CD4-positive, alpha-beta memory T cell (primary cell): ENCODE measurements around the gene PSME4. TPM values are rescaled to one million over a fixed set of nuclear protein-coding genes. Genes with fewer than 3 reads are reported as not detected.

ENCODE experiments used
- CTCF ChIA-PET: fragments of 350-600 bp; sonication (Branson Sonifier 250); formaldehyde crosslinking; loops from one replicate; lab custom pipeline; 2021; ENCODE audit warnings: inconsistent platforms; ENCODE audit not compliant: partially characterized antibody; lab: Charles Lee
- POLR2A ChIA-PET: fragments of 350-600 bp; sonication (Branson Sonifier 250); formaldehyde crosslinking; loops from one replicate; lab custom pipeline; 2021; ENCODE audit not compliant: partially characterized antibody; lab: Charles Lee
- DNase-seq, 5 donors: peaks; one replicate each; pipeline versions ENCODE4 v3.0.0 to v3.0.0-alpha.2; 2020 to 2022; ENCODE audit warnings: mixed read lengths in 1 of 5
- H3K27ac ChIP-seq: one replicate; pipeline ENCODE4 v1.7.0; 2013; ENCODE audit warnings: low read depth, low read length
- H3K27me3 ChIP-seq: 2 replicates; pipeline ENCODE4 v1.7.0; 2013; ENCODE audit warnings: mild to moderate bottlenecking, low read length, moderate library complexity; ENCODE audit not compliant: insufficient read depth
- H3K36me3 ChIP-seq: 2 replicates; pipeline ENCODE4 v1.7.0; 2013; ENCODE audit warnings: mild to moderate bottlenecking, low read length, moderate library complexity; ENCODE audit not compliant: insufficient read depth
- H3K4me1 ChIP-seq: 2 replicates; pipeline ENCODE4 v1.7.0; 2013; ENCODE audit warnings: mild to moderate bottlenecking, low read length, moderate library complexity; ENCODE audit not compliant: insufficient read depth
- H3K4me3 ChIP-seq, 2 donors: one replicate each; pipeline ENCODE4 v1.7.0; 2013; ENCODE audit warnings: low read length in 2 of 2, mild to moderate bottlenecking in 1 of 2
- H3K9me3 ChIP-seq, 2 donors: one replicate each; pipeline ENCODE4 v1.7.0; 2013; ENCODE audit warnings: low read length in 2 of 2, control low read depth in 1 of 2; ENCODE audit not compliant: control insufficient read depth in 1 of 2
- H3K27ac Mint-ChIP-seq, 7 donors: one replicate each; pipeline ENCODE4 v1.8.0; 2020 to 2021; ENCODE audit warnings: mixed read lengths in 7 of 7, mild to moderate bottlenecking in 6 of 7, inconsistent platforms in 3 of 7, moderate library complexity in 3 of 7
- H3K27me3 Mint-ChIP-seq, 2 donors: one replicate each; pipeline ENCODE4 v1.8.0; 2020 to 2021; ENCODE audit warnings: mixed read lengths in 2 of 2
- H3K36me3 Mint-ChIP-seq, 2 donors: one replicate each; pipeline ENCODE4 v1.8.0; 2020 to 2021; ENCODE audit warnings: mixed read lengths in 2 of 2, inconsistent platforms in 1 of 2, mild to moderate bottlenecking in 1 of 2
- H3K4me1 Mint-ChIP-seq, 4 donors: one replicate each; pipeline ENCODE4 v1.8.0; 2020 to 2021; ENCODE audit warnings: mixed read lengths in 4 of 4, mild to moderate bottlenecking in 1 of 4
- H3K4me3 Mint-ChIP-seq, 8 donors: one replicate each; pipeline ENCODE4 v1.8.0; 2020 to 2021; ENCODE audit warnings: mixed read lengths in 8 of 8, mild to moderate bottlenecking in 7 of 8, moderate library complexity in 6 of 8, inconsistent platforms in 3 of 8
- H3K9me3 Mint-ChIP-seq, 8 donors: one replicate each; pipeline ENCODE4 v1.8.0; 2020 to 2021; ENCODE audit warnings: mixed read lengths in 8 of 8, mild to moderate bottlenecking in 5 of 8, inconsistent platforms in 3 of 8, moderate library complexity in 1 of 8
- intact Hi-C: fragments of 100-400 bp; cut with micrococcal nuclease; formaldehyde crosslinking; loops from one replicate; pipeline ENCODE4 v1.15.1; 2023
- polyA plus RNA-seq, 2 donors: library from polyadenylated mRNA; unstranded; fragments of 300-500 nt; fragmentation: Illumina TruSeq; gene quantifications; one replicate each; pipeline ENCODE4 v1.2.3, GENCODE V29; 2021
- total RNA-seq, 2 experiments: library from RNA; stranded (reverse); gene quantifications; one replicate each; pipeline ENCODE4 v1.2.3, GENCODE V29; 2021

PSME4 gene
- total and polyA plus RNA-seq, 4 experiments from 2014 or later: 2.3 to 49.9 (median 25.0) TPM

DNA sequence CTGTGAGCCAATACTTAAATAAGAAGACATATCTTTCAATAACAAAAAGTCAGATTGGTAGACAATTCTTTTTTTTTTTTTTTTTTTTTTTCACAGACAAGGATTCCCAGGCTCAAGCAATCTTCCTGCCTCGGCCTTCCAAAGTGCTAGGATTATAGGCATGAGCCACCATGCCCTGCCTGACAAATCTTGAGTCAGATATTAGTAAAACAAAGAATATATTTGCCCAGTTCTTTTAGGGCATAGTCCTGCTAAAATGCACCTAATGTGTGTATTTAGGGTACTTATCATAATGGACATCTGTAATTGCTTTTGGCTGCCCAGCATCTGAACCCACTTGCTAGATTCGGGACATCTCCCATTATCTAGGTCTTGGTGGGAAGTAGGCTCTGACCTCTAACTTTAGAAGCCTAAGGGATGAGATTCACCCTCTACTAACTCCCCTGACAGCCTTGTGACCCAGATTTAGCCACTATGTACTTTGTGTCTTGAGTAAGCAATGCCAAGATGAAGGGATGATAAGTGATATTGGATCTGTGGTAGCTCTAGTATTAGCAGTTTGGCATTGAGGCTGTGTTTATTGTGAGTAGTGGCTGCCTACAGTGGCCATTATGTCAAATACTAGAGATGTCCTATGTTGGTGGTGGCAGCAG, 18.5 kb upstream of the PSME4 start:
- intact Hi-C loops: no loop called here
- no peak for DNase-seq
- H3K36me3 ChIP-seq: no peaks in the 10 kb centered on the region
- peaks cover 22 to 43% (median 31%) of the 10 kb centered on the region in 4 donors for H3K4me1 Mint-ChIP-seq
- H3K9me3 ChIP-seq: no peaks in the 10 kb centered on the region
- no peak overlapping the region for H3K4me3 Mint-ChIP-seq
- H3K4me1 ChIP-seq: peaks cover 28% of the 10 kb centered on the region
- peak overlapping the region in 2 of 7 donors; percentile 35 to 42 for H3K27ac Mint-ChIP-seq
- no peak overlapping the region for H3K4me3 ChIP-seq
- H3K27ac ChIP-seq: no peak overlapping the region
- H3K27me3 Mint-ChIP-seq: no peaks in the 10 kb centered on the region
- ChIA-PET CTCF (no interaction called here), POLR2A (interaction anchor here (1.4 kb wide), 1 partner anchor 47 kb away, joined by 3 read pairs; no protein-coding TSS in a partner anchor)
- peaks cover 2 to 12% of the 10 kb centered on the region in 2 donors for H3K36me3 Mint-ChIP-seq
- H3K27me3 ChIP-seq: no peaks in the 10 kb centered on the region
- peaks cover 0 to 2% (median 0%) of the 10 kb centered on the region in 8 donors for H3K9me3 Mint-ChIP-seq

- no peaks in the 10 kb centered on the region for H3K36me3 ChIP-seq
- Mint-ChIP-seq H3K36me3 (peaks cover 6 to 19% of the 10 kb centered on the region in 2 donors), H3K27me3 (no peaks in the 10 kb centered on the region), H3K4me1 (peaks cover 18 to 30% (median 22%) of the 10 kb centered on the region in 4 donors), H3K27ac (peak overlapping the region in 6 of 7 donors; percentile 35 to 81 (median 70)), H3K4me3 (no peak overlapping the region), H3K9me3 (no peaks in the 10 kb centered on the region)
- CTCF ChIA-PET: no interaction called here
- H3K27me3 ChIP-seq: no peaks in the 10 kb centered on the region
- peaks cover 11% of the 10 kb centered on the region for H3K4me1 ChIP-seq
- no peak overlapping the region for H3K27ac ChIP-seq
- H3K4me3 ChIP-seq: no peak overlapping the region
- no peaks in the 10 kb centered on the region for H3K9me3 ChIP-seq
- DNase-seq: no peak
- POLR2A ChIA-PET: interaction anchor here (0.8 kb wide), 1 partner anchor 8 kb away, joined by 3 read pairs; no protein-coding TSS in a partner anchor
- intact Hi-C loops: no loop called here
Measured at GRCh38 chr2:53987336-53987921, 16.6 kb upstream of the PSME4 start.

GRCh38 chr2:53985646-53986045, 14.9 kb upstream of the PSME4 start:
- Histone ChIP-seq H3K4me1 (peaks cover 11% of the 10 kb centered on the region), H3K36me3 (no peaks in the 10 kb centered on the region), H3K27ac (no peak overlapping the region), H3K9me3 (no peaks in the 10 kb centered on the region), H3K27me3 (no peaks in the 10 kb centered on the region), H3K4me3 (no peak overlapping the region)
- Mint-ChIP-seq H3K27ac (peak overlapping the region in 4 of 7 donors; percentile 6 to 74 (median 50)), H3K36me3 (peaks cover 9 to 19% of the 10 kb centered on the region in 2 donors), H3K9me3 (peaks cover 0 to 2% (median 0%) of the 10 kb centered on the region in 8 donors), H3K4me3 (no peak overlapping the region), H3K4me1 (peaks cover 15 to 23% (median 18%) of the 10 kb centered on the region in 4 donors), H3K27me3 (no peaks in the 10 kb centered on the region)
- no peak for DNase-seq
- CTCF ChIA-PET: no interaction called here
- POLR2A ChIA-PET: interaction anchor here (1.1 to 1.2 kb wide), 2 partner anchors 15 to 16 kb away, joined by 3 to 5 read pairs; partner anchors contain the start of gene PSME4
- intact Hi-C loops: no loop called here

- peak overlapping the region; percentile 90 for H3K27ac ChIP-seq
- ChIA-PET POLR2A (interaction anchor here (0.8 to 4.5 kb wide), 19 partner anchors 10 to 202 kb away, joined by 3 to 44 read pairs (median 4); partner anchors contain the start of genes ACYP2, ASB3, CHAC2 and ERLEC1), CTCF (interaction anchor here (1.3 to 2.2 kb wide), 8 partner anchors 9 to 137 kb away, joined by 3 to 7 read pairs (median 4); no protein-coding TSS in a partner anchor)
- H3K27me3 Mint-ChIP-seq: no peaks in the 10 kb centered on the region
- no peaks in the 10 kb centered on the region for H3K36me3 ChIP-seq
- peak overlapping the region; percentile 97 to 99 for H3K4me3 ChIP-seq
- DNase-seq: peak in 4 of 5 donors; percentile 18 to 58 (median 26)
- peaks cover 56% of the 10 kb centered on the region for H3K4me1 ChIP-seq
- H3K27ac Mint-ChIP-seq: peak overlapping the region; percentile 84 to 99 (median 95)
- no peaks in the 10 kb centered on the region for H3K27me3 ChIP-seq
- H3K4me1 Mint-ChIP-seq: peaks cover 43 to 70% (median 51%) of the 10 kb centered on the region in 4 donors
- H3K9me3 ChIP-seq: no peaks in the 10 kb centered on the region
- H3K4me3 Mint-ChIP-seq: peak overlapping the region; percentile 86 to 97 (median 91)
- intact Hi-C loops: loop anchor here (2.0 to 10.0 kb wide), 7 partner anchors 42 to 1549 kb away; partner anchors contain the start of genes ACYP2, ASB3, CFAP36 and EML6
- H3K36me3 Mint-ChIP-seq: peaks cover 19 to 38% of the 10 kb centered on the region in 2 donors
- no peaks in the 10 kb centered on the region for H3K9me3 Mint-ChIP-seq
Measured at GRCh38 chr2:53969968-53970723, 647 bp downstream of the PSME4 start.

GRCh38 chr2:53969285-53969967, 1.4 kb downstream of the PSME4 start:
- ChIA-PET CTCF (interaction anchor here (1.3 to 1.8 kb wide), 4 partner anchors 9 to 138 kb away, joined by 3 to 5 read pairs (median 4); no protein-coding TSS in a partner anchor), POLR2A (interaction anchor here (0.8 to 4.5 kb wide), 17 partner anchors 10 to 183 kb away, joined by 3 to 44 read pairs (median 4); partner anchors contain the start of genes ACYP2, ASB3 and ERLEC1)
- Histone ChIP-seq H3K4me3 (peak overlapping the region; percentile 97 to 99), H3K36me3 (no peaks in the 10 kb centered on the region), H3K9me3 (no peaks in the 10 kb centered on the region), H3K27ac (peak overlapping the region; percentile 90), H3K27me3 (no peaks in the 10 kb centered on the region), H3K4me1 (peaks cover 64% of the 10 kb centered on the region)
- Mint-ChIP-seq H3K27ac (peak overlapping the region; percentile 84 to 99 (median 95)), H3K9me3 (no peaks in the 10 kb centered on the region), H3K4me3 (peak overlapping the region; percentile 86 to 97 (median 91)), H3K27me3 (no peaks in the 10 kb centered on the region), H3K4me1 (peaks cover 48 to 73% (median 56%) of the 10 kb centered on the region in 4 donors), H3K36me3 (peaks cover 14 to 33% of the 10 kb centered on the region in 2 donors)
- DNase-seq: peak in 1 of 5 donors; percentile 11
- intact Hi-C loops: loop anchor here (10.0 kb wide), 1 partner anchor 755 kb away; the partner anchor contains the start of gene EML6

DNA sequence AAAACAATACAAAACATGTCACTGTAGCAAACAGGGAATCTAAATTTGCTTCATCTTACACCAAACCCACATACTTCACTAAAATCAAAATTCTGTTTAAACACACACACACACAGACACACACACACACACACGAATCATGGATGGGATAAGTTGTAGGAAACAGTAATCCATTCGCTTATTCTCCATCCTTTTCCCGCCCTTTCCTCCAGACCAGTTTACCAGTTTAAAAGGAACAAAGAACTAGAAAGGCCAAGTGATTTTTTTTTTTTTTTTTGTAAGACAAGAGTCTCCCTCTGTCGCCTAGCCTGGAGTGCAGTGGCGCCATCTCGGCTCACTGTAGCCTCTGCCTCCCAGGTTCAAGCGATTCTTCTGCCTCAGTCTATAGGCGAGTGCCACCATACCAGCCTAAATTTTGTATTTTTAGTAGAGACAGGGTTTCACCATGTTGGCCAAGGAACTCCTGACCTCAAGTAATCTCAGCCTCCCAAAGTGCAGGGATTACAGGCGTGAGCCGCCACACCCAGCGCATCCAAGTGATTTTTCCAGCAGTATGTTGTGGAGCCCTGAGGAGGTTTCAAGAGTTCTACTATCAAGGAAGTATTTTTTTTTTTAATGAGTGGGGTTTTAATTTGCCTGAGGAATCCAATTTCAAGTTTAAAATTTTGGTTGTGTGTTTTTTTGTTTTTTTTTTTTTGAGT, 5.7 kb downstream of the PSME4 start:
- intact Hi-C loops: loop anchor here (10.0 kb wide), 1 partner anchor 760 kb away; the partner anchor contains the start of gene EML6
- H3K9me3 ChIP-seq: no peaks in the 10 kb centered on the region
- Mint-ChIP-seq H3K27me3 (no peaks in the 10 kb centered on the region), H3K36me3 (peaks cover 13 to 15% of the 10 kb centered on the region in 2 donors), H3K4me3 (peak overlapping the region in 7 of 8 donors; percentile 33 to 77 (median 60)), H3K9me3 (peaks cover 0 to 2% (median 0%) of the 10 kb centered on the region in 8 donors), H3K4me1 (peaks cover 51 to 86% (median 67%) of the 10 kb centered on the region in 4 donors), H3K27ac (peak overlapping the region in 6 of 7 donors; percentile 5 to 74 (median 50))
- H3K4me1 ChIP-seq: peaks cover 74% of the 10 kb centered on the region
- CTCF ChIA-PET: no interaction called here
- no peaks in the 10 kb centered on the region for H3K36me3 ChIP-seq
- POLR2A ChIA-PET: no interaction called here
- no peak for DNase-seq
- no peak overlapping the region for H3K27ac ChIP-seq
- H3K27me3 ChIP-seq: no peaks in the 10 kb centered on the region
- H3K4me3 ChIP-seq: no peak overlapping the region
